Gastroesophageal sphincter (tissue), 3 donors: ENCODE results near the gene ZNF121.

ENCODE experiments used
- POLR2A ChIP-seq, 2 donors: fragments of 450-650 bp; IDR thresholded peaks; one replicate each; pipeline ENCODE4 v1.6.1; 2017; ENCODE audit warnings: antibody characterized with exemption in 2 of 2, mild to moderate bottlenecking in 2 of 2, moderate library complexity in 1 of 2
- TF ChIP-seq, protein P1 (sequence below), 4 experiments: fragments of 200-600 bp in 2 of 4; fragments of 450-650 bp in 2 of 4; sonication (generic) in 1 of 4; IDR thresholded peaks; one replicate each; pipeline ENCODE4 v1.5.1; 2017 to 2019; ENCODE audit warnings: antibody characterized with exemption in 4 of 4, mild to moderate bottlenecking in 2 of 4, moderate library complexity in 2 of 4

DNA sequence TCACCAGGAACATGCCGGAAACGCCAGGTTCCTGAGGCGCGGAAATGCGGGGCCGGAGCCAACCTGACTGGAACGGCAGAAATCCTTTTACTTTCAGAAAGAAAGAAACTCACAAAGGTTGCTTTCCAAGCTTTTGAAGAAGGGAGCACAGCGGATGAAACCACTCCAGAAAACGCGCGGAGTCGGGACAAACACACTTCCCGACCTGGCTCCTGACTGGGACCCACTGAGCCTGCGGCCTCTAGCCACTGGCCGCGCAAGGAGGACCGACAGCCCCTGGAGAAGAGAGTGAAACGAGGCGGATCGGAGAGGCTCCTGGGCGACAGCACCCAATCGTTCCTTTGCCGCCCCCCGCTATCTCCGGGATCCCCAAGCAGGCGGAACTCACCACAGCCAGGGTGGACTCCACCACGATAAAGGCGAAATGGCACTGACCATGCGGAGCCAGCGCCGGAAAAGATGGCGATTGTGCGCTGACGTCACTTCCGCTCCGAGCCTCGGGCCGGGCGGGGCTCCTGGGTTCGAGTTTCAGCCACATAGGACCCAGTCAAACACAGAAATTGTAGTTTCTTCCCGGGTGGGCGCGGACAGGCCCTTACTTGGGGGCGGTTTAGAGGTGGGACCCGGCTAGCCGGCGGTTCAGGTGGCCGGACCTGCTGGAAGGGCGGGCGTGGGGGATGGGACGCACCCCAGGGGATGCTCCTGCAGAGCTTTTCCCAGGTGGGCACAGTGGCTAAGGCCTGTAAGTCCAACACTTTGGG, at the start of gene ZNF121:
- TF ChIP-seq, protein P1, sequence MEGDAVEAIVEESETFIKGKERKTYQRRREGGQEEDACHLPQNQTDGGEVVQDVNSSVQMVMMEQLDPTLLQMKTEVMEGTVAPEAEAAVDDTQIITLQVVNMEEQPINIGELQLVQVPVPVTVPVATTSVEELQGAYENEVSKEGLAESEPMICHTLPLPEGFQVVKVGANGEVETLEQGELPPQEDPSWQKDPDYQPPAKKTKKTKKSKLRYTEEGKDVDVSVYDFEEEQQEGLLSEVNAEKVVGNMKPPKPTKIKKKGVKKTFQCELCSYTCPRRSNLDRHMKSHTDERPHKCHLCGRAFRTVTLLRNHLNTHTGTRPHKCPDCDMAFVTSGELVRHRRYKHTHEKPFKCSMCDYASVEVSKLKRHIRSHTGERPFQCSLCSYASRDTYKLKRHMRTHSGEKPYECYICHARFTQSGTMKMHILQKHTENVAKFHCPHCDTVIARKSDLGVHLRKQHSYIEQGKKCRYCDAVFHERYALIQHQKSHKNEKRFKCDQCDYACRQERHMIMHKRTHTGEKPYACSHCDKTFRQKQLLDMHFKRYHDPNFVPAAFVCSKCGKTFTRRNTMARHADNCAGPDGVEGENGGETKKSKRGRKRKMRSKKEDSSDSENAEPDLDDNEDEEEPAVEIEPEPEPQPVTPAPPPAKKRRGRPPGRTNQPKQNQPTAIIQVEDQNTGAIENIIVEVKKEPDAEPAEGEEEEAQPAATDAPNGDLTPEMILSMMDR (IDR thresholded peaks at IDR 0.05) = peak in 2 of 4 experiments; percentile 5 to 18
- peak in 1 of 2 donors; percentile 22 for TF ChIP-seq POLR2A (IDR thresholded peaks at IDR 0.05)
